Measurements from ENCODE around the gene FOXM1. TPM values are rescaled to one million over a fixed set of nuclear protein-coding genes. Genes with fewer than 3 reads are reported as not detected.

FOXM1 gene
- total RNA-seq, 2 donors from 2014 or later: 2.2 TPM; not detected in 1

GRCh38 chr12:2919249-2919648 lies 42.3 kb upstream of the FOXM1 start:
- ATAC-seq (ENCODE audit: insufficient number of reproducible peaks, low FRiP score, low read depth): no peak
- H3K27me3 ChIP-seq (replicated peaks; ENCODE audit: insufficient read depth): no peaks in the 10 kb centered on the region
- no peak for TF ChIP-seq CTCF (IDR thresholded peaks at IDR 0.05)

DNA sequence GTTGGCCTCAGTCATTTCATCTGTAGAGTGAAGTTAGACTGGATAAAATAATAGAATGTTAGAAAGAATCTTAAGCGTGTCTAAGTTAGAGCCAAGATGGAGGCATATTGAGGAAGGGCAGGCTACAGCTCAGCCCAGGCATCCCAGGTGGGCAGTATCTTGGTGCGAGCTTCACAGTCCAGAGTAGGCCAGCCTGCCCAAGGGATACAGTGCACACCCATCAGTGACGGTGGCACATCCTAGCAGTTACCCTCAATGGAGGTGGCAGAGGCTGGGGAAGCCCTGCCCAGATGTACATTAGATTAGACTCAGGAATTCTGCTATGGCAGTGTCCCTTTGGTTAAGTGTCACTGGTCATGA lies 35.2 kb upstream of the FOXM1 start:
- H3K27ac ChIP-seq: no peak overlapping the region
- no peaks in the 10 kb centered on the region for H3K27me3 ChIP-seq (replicated peaks; ENCODE audit: insufficient read depth)
- TF ChIP-seq CTCF (IDR thresholded peaks at IDR 0.05): no peak
- DNase-seq (ENCODE audit: low spot score) (no peak), ATAC-seq (ENCODE audit: insufficient number of reproducible peaks, low FRiP score, low read depth) (no peak)
- peaks cover 8% of the 10 kb centered on the region for H3K36me3 ChIP-seq
- H3K4me1 ChIP-seq (ENCODE audit: control insufficient read depth in 1 of 2, low read depth in 2 of 2): no peaks in the 10 kb centered on the region
- no peaks in the 10 kb centered on the region for H3K9me3 ChIP-seq
- no peak overlapping the region for H3K4me3 ChIP-seq

More at GRCh38 chr12:2919249-2919648, 42.3 kb upstream of the FOXM1 start:
- DNase-seq (ENCODE audit: low spot score): no peak
- H3K4me3 ChIP-seq: no peak overlapping the region
- no peaks in the 10 kb centered on the region for H3K9me3 ChIP-seq
- H3K36me3 ChIP-seq: peaks cover 26% of the 10 kb centered on the region
- H3K27ac ChIP-seq: no peak overlapping the region
- H3K4me1 ChIP-seq (ENCODE audit: control insufficient read depth in 1 of 2, low read depth in 2 of 2): no peaks in the 10 kb centered on the region

- H3K27ac ChIP-seq: no peak overlapping the region
These were observed 27.3 kb upstream of the FOXM1 start for GRCh38 chr12:2904260-2904659.

GRCh38 chr12:2902272-2902880 lies 25.4 kb upstream of the FOXM1 start:
- H3K4me3 ChIP-seq: no peak overlapping the region
- no peaks in the 10 kb centered on the region for H3K27me3 ChIP-seq (replicated peaks; ENCODE audit: insufficient read depth)
- ATAC-seq (ENCODE audit: insufficient number of reproducible peaks, low FRiP score, low read depth): no peak
- H3K9me3 ChIP-seq: no peaks in the 10 kb centered on the region
- H3K27ac ChIP-seq: no peak overlapping the region
- DNase-seq (ENCODE audit: low spot score): no peak
- H3K36me3 ChIP-seq: no peaks in the 10 kb centered on the region
- peaks cover 4 to 10% of the 10 kb centered on the region in 2 donors for H3K4me1 ChIP-seq (ENCODE audit: control insufficient read depth in 1 of 2, low read depth in 2 of 2)
- TF ChIP-seq CTCF (IDR thresholded peaks at IDR 0.05): no peak

More at GRCh38 chr12:2904260-2904659, 27.3 kb upstream of the FOXM1 start:
- peaks cover 4 to 10% of the 10 kb centered on the region in 2 donors for H3K4me1 ChIP-seq (ENCODE audit: control insufficient read depth in 1 of 2, low read depth in 2 of 2)
- ATAC-seq (ENCODE audit: insufficient number of reproducible peaks, low FRiP score, low read depth) (no peak), DNase-seq (ENCODE audit: low spot score) (no peak)
- no peak for TF ChIP-seq CTCF (IDR thresholded peaks at IDR 0.05)
- H3K27me3 ChIP-seq (replicated peaks; ENCODE audit: insufficient read depth): no peaks in the 10 kb centered on the region
- no peaks in the 10 kb centered on the region for H3K36me3 ChIP-seq
- no peaks in the 10 kb centered on the region for H3K9me3 ChIP-seq
- H3K4me3 ChIP-seq: no peak overlapping the region

GRCh38 chr12:2900642-2901041 lies 23.7 kb upstream of the FOXM1 start:
- no peak overlapping the region for H3K27ac ChIP-seq
- H3K9me3 ChIP-seq: no peaks in the 10 kb centered on the region

More at GRCh38 chr12:2900642-2901041, 23.7 kb upstream of the FOXM1 start:
- Histone ChIP-seq H3K4me1 (ENCODE audit: control insufficient read depth in 1 of 2, low read depth in 2 of 2) (peaks cover 4 to 17% of the 10 kb centered on the region in 2 donors), H3K27me3 (replicated peaks; ENCODE audit: insufficient read depth) (no peaks in the 10 kb centered on the region), H3K4me3 (no peak overlapping the region), H3K36me3 (no peaks in the 10 kb centered on the region)
- DNase-seq (ENCODE audit: low spot score) (no peak), ATAC-seq (ENCODE audit: insufficient number of reproducible peaks, low FRiP score, low read depth) (no peak)
- TF ChIP-seq CTCF (IDR thresholded peaks at IDR 0.05): no peak

Data from thoracic aorta (tissue), 2 donors.